Astrocyte (in vitro differentiated cells and primary cell): ENCODE results near the gene NDUFB2.

Experiments
- EZH2 ChIP-seq: IDR thresholded peaks from 2 replicates; pipeline ENCODE4 v1.6.1; 2012; ENCODE audit warnings: mild to moderate bottlenecking, low read length, inconsistent platforms; ENCODE audit not compliant: insufficient read depth
- TF ChIP-seq, protein P1 (sequence below): IDR thresholded peaks from 2 replicates; pipeline ENCODE4 v1.5.1; 2011; ENCODE audit warnings: low read depth, mild to moderate bottlenecking, inconsistent platforms, low read length, moderate library complexity; ENCODE audit not compliant: insufficient read depth

GRCh38 chr7:140678816-140679130 is 17.7 kb upstream of the NDUFB2 start:
- TF ChIP-seq, protein P1, sequence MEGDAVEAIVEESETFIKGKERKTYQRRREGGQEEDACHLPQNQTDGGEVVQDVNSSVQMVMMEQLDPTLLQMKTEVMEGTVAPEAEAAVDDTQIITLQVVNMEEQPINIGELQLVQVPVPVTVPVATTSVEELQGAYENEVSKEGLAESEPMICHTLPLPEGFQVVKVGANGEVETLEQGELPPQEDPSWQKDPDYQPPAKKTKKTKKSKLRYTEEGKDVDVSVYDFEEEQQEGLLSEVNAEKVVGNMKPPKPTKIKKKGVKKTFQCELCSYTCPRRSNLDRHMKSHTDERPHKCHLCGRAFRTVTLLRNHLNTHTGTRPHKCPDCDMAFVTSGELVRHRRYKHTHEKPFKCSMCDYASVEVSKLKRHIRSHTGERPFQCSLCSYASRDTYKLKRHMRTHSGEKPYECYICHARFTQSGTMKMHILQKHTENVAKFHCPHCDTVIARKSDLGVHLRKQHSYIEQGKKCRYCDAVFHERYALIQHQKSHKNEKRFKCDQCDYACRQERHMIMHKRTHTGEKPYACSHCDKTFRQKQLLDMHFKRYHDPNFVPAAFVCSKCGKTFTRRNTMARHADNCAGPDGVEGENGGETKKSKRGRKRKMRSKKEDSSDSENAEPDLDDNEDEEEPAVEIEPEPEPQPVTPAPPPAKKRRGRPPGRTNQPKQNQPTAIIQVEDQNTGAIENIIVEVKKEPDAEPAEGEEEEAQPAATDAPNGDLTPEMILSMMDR: no peak
- no peak for TF ChIP-seq EZH2
